ENCODE measurements around the gene BCL10. TPM values are rescaled to one million over a fixed set of nuclear protein-coding genes. Genes with fewer than 3 reads are reported as not detected.

Gene BCL10
- total RNA-seq, 2 donors from 2014 or later, result 80.7 to 167 TPM

GRCh38 chr1:85228972-85229371 is 47.5 kb downstream of the BCL10 start:
- Histone ChIP-seq H3K4me1 (peaks cover 6% of the 10 kb centered on the region), H3K27me3 (no peaks in the 10 kb centered on the region), H3K9me3 (no peaks in the 10 kb centered on the region), H3K36me3 (no peaks in the 10 kb centered on the region), H3K9ac (ENCODE audit: low read depth in 2 of 2, low read length in 2 of 2) (no peak overlapping the region), H3K4me3 (no peak overlapping the region), H3K27ac (no peak overlapping the region)
- no peak for DNase-seq
- TF ChIP-seq CTCF (IDR thresholded peaks at IDR 0.05), result no peak
- intact Hi-C loops (cut with DNase I), result no loop called here

- Histone ChIP-seq H3K9me3 (no peaks in the 10 kb centered on the region), H3K36me3 (no peaks in the 10 kb centered on the region), H3K27ac (peak overlapping the region; percentile 13), H3K27me3 (no peaks in the 10 kb centered on the region), H3K9ac (ENCODE audit: low read depth in 2 of 2, low read length in 2 of 2) (no peak overlapping the region), H3K4me1 (peaks cover 6% of the 10 kb centered on the region), H3K4me3 (no peak overlapping the region)
- intact Hi-C loops (cut with DNase I), result no loop called here
- TF ChIP-seq CTCF (IDR thresholded peaks at IDR 0.05), result no peak
- DNase-seq, result no peak
Observed at GRCh38 chr1:85225624-85226380, 50.6 kb downstream of the BCL10 start.

- Histone ChIP-seq H3K27me3 (no peaks in the 10 kb centered on the region), H3K36me3 (no peaks in the 10 kb centered on the region), H3K9ac (ENCODE audit: low read depth in 2 of 2, low read length in 2 of 2) (peak overlapping the region in 1 of 2 donors; percentile 21), H3K9me3 (no peaks in the 10 kb centered on the region), H3K4me3 (no peak overlapping the region), H3K27ac (peak overlapping the region; percentile 13), H3K4me1 (peaks cover 6% of the 10 kb centered on the region)
- no peak for TF ChIP-seq CTCF (IDR thresholded peaks at IDR 0.05)
- peak; percentile 78 for DNase-seq
- intact Hi-C loops (cut with DNase I), result no loop called here
Observed at GRCh38 chr1:85224734-85225623, 51.5 kb downstream of the BCL10 start.

- H3K36me3 ChIP-seq, result no peaks in the 10 kb centered on the region
- no peak overlapping the region for H3K27ac ChIP-seq
- H3K4me1 ChIP-seq, result peaks cover 6% of the 10 kb centered on the region
- H3K9me3 ChIP-seq, result no peaks in the 10 kb centered on the region
- no peaks in the 10 kb centered on the region for H3K27me3 ChIP-seq
- no peak for TF ChIP-seq CTCF (IDR thresholded peaks at IDR 0.05)
- no peak for DNase-seq
- H3K9ac ChIP-seq (ENCODE audit: low read depth in 2 of 2, low read length in 2 of 2), result no peak overlapping the region
- no peak overlapping the region for H3K4me3 ChIP-seq
- intact Hi-C loops (cut with DNase I), result no loop called here
Observed at GRCh38 chr1:85224295-85224694, 52.1 kb downstream of the BCL10 start.

- H3K27ac ChIP-seq, result no peak overlapping the region
- intact Hi-C loops (cut with DNase I), result no loop called here
Observed at GRCh38 chr1:85223334-85223733, 53.1 kb downstream of the BCL10 start.

More at GRCh38 chr1:85223334-85223733, 53.1 kb downstream of the BCL10 start:
- Histone ChIP-seq H3K9ac (ENCODE audit: low read depth in 2 of 2, low read length in 2 of 2) (no peak overlapping the region), H3K36me3 (no peaks in the 10 kb centered on the region), H3K4me1 (peaks cover 6% of the 10 kb centered on the region), H3K4me3 (no peak overlapping the region), H3K27me3 (no peaks in the 10 kb centered on the region), H3K9me3 (no peaks in the 10 kb centered on the region)
- TF ChIP-seq CTCF (IDR thresholded peaks at IDR 0.05), result no peak
- DNase-seq, result no peak

Data from colonic mucosa (tissue), 4 donors.